Trophoblast cell (in vitro differentiated cells and primary cell): ENCODE results near the gene CTBP2. TPM values are rescaled to one million over a fixed set of nuclear protein-coding genes. Genes with fewer than 3 reads are reported as not detected.

Experiments used
- DNase-seq, 2 donors: peaks; one replicate each; pipeline ENCODE4 v3.0.0-alpha.2; 2016
- H2AFZ ChIP-seq: 2 replicates; pipeline ENCODE4 v1.6.1; 2013; ENCODE audit warnings: low read length, moderate library complexity, mild to moderate bottlenecking; ENCODE audit not compliant: insufficient read depth, poor library complexity
- H2AK5ac ChIP-seq: 2 replicates; pipeline ENCODE4 v1.6.1; 2013; ENCODE audit warnings: mild to moderate bottlenecking, low read length
- H2BK120ac ChIP-seq: 2 replicates; pipeline ENCODE4 v1.6.1; 2013; ENCODE audit warnings: low read length, mild to moderate bottlenecking, moderate library complexity; ENCODE audit not compliant: insufficient read depth, poor library complexity
- H2BK12ac ChIP-seq: 2 replicates; pipeline ENCODE4 v1.6.1; 2013; ENCODE audit warnings: mild to moderate bottlenecking, low read length, moderate library complexity
- H2BK5ac ChIP-seq: 2 replicates; pipeline ENCODE4 v1.6.1; 2013; ENCODE audit warnings: low read length, low read depth, moderate library complexity, mild to moderate bottlenecking; ENCODE audit not compliant: poor library complexity
- H3K14ac ChIP-seq: 2 replicates; pipeline ENCODE4 v1.6.1; 2013; ENCODE audit warnings: mild to moderate bottlenecking, low read length
- H3K18ac ChIP-seq: 2 replicates; pipeline ENCODE4 v1.6.1; 2013; ENCODE audit warnings: mild to moderate bottlenecking, low read length
- H3K23ac ChIP-seq: 2 replicates; pipeline ENCODE4 v1.6.1; 2013; ENCODE audit warnings: low read length
- H3K27ac ChIP-seq: 2 replicates; pipeline ENCODE4 v1.5.1; 2013; ENCODE audit warnings: low read depth, mild to moderate bottlenecking, inconsistent platforms, low read length, moderate library complexity
- H3K27me3 ChIP-seq: 2 replicates; pipeline ENCODE4 v1.6.1; 2013; ENCODE audit warnings: inconsistent platforms, mild to moderate bottlenecking, low read length, moderate library complexity; ENCODE audit not compliant: insufficient read depth
- H3K36me3 ChIP-seq, 2 experiments: 1 replicate in 1 of 2; 2 replicates in 1 of 2; pipeline ENCODE4 v1.6.1; 2013; ENCODE audit warnings: low read length in 2 of 2, mild to moderate bottlenecking in 2 of 2, moderate library complexity in 1 of 2; ENCODE audit not compliant: insufficient read depth in 2 of 2, control insufficient read depth in 1 of 2
- H3K4ac ChIP-seq: 2 replicates; pipeline ENCODE4 v1.6.1; 2013; ENCODE audit warnings: low read depth, mild to moderate bottlenecking, low read length, moderate library complexity
- H3K4me1 ChIP-seq, 2 experiments: 1 replicate in 1 of 2; 2 replicates in 1 of 2; pipeline ENCODE4 v1.6.1; 2013; ENCODE audit warnings: low read length in 2 of 2, mild to moderate bottlenecking in 2 of 2, moderate library complexity in 1 of 2; ENCODE audit not compliant: insufficient read depth in 2 of 2, control insufficient read depth in 1 of 2
- H3K4me2 ChIP-seq: 2 replicates; pipeline ENCODE4 v1.6.1; 2013; ENCODE audit warnings: inconsistent platforms, mild to moderate bottlenecking, low read length, moderate library complexity
- H3K4me3 ChIP-seq: 2 replicates; pipeline ENCODE4 v1.5.1; 2013; ENCODE audit warnings: mild to moderate bottlenecking, low read depth, low read length, inconsistent platforms
- H3K79me1 ChIP-seq: one replicate; pipeline ENCODE4 v1.6.1; 2013; ENCODE audit warnings: low read length
- H3K79me2 ChIP-seq: 2 replicates; pipeline ENCODE4 v1.6.1; 2013; ENCODE audit warnings: low read length, mild to moderate bottlenecking; ENCODE audit not compliant: control insufficient read depth, insufficient read depth, poor library complexity
- H3K9ac ChIP-seq: 2 replicates; pipeline ENCODE4 v1.6.1; 2013; ENCODE audit warnings: mild to moderate bottlenecking, low read length
- H3K9me3 ChIP-seq: 2 replicates; pipeline ENCODE4 v1.6.1; 2013; ENCODE audit warnings: low read depth, mild to moderate bottlenecking, control low read depth, inconsistent platforms, low read length; ENCODE audit not compliant: insufficient read depth
- H4K12ac ChIP-seq: 2 replicates; pipeline ENCODE4 v1.6.1; 2013; ENCODE audit warnings: low read depth, mild to moderate bottlenecking, low read length, moderate library complexity
- H4K8ac ChIP-seq: 2 replicates; pipeline ENCODE4 v1.6.1; 2013; ENCODE audit warnings: low read depth, mild to moderate bottlenecking, low read length, moderate library complexity
- H4K91ac ChIP-seq: one replicate; pipeline ENCODE4 v1.6.1; 2013; ENCODE audit warnings: low read depth, mild to moderate bottlenecking, low read length, moderate library complexity
- WGBS: extraction: QIAGEN DNeasy Blood & Tissue Kit; methylation state at CpG from one replicate; pipeline ENCODE4 v1.1.7; 2013; ENCODE audit warnings: missing lambda C conversion rate; ENCODE audit not compliant: insufficient read length, insufficient coverage; ENCODE audit errors: extremely low coverage; 5-methylcytosine and 5-hydroxymethylcytosine counted together
- polyA plus RNA-seq: library from polyadenylated mRNA; stranded (reverse); fragments of 200-250 nt; gene quantifications from 2 replicates; pipeline ENCODE4 v1.2.3, GENCODE V29; 2013

The CTBP2 gene
- polyA plus RNA-seq: 57.7 and 58.8 TPM in 2 replicates

DNA sequence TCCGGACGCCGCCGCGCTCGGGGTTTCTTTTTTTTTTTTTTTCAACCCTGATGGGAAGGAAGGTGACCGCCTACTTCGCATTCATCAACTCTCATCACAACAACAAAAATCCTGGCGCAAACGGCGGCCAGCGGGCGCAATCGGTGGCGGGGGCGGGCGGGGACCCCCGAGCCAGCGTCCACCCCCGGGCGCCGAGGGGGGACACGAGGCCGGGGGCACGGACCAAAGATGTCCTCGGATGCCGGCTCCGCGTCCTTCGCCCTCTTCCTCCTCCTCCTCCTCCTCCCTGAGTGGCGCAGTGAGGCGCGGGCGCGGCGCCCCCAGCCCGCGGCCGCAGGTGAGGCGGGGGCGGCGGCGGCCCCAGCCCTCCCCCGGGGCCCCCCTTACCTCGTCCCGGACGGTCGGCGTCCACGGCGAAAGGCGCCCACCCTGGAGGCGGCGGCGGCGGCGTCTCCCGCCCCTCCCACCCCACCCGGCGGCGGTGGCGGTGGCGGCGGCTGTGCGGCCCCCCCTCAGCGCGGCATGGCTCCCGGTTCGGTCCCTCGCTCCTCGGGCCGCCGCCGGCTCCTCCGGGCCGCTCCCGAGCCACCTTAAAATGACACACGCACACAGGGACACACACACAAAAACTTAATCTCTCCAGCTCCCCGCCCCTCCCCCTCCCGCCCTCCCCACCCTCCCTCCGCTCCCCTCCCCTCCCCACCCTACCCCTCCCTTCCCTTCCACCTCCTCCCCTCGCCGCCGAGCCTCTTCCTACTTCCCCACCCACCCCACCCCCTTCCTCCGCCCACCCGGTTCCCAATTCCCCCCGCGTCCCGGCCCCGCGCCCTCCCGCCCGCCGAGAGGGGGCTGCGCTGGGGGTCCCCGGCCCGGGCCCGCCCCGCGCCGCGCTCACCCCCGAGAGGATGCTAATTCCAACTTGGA lies at the start of gene CTBP2:
CTBP2 (minus strand) TSS at position 632 of the 924 bp plus-strand sequence.
- Histone ChIP-seq H3K27me3 (no peaks in the 10 kb centered on the region), H2BK5ac (peak within 1 kb of the TSS; percentile 83), H3K23ac (no peak within 1 kb of the TSS), H3K9me3 (no peaks in the 10 kb centered on the region), H3K79me2 (peaks cover 20% of the 10 kb centered on the region), H4K91ac (peak within 1 kb of the TSS; percentile 91), H3K4me1 (peaks cover 7 to 14% of the 10 kb centered on the region in 2 experiments), H2BK120ac (peak within 1 kb of the TSS; percentile 92), H3K79me1 (peaks cover 27% of the 10 kb centered on the region), H3K9ac (peak within 1 kb of the TSS; percentile 93), H2AFZ (peak within 1 kb of the TSS; percentile 83), H2AK5ac (peak within 1 kb of the TSS; percentile 35), H3K18ac (peak within 1 kb of the TSS; percentile 94), H3K4me3 (peak within 1 kb of the TSS; percentile 98), H4K12ac (peak within 1 kb of the TSS; percentile 80), H3K27ac (peak within 1 kb of the TSS; percentile 97), H2BK12ac (peak within 1 kb of the TSS; percentile 56), H3K14ac (peak within 1 kb of the TSS; percentile 93), H3K4me2 (peak within 1 kb of the TSS; percentile 99), H4K8ac (peak within 1 kb of the TSS; percentile 76), H3K36me3 (no peaks in the 10 kb centered on the region), H3K4ac (peak within 1 kb of the TSS; percentile 84)
- peak in 1 of 2 donors; percentile 54 for DNase-seq
- no CpG with 5 or more reads among the region's 103 CpGs for WGBS

DNA sequence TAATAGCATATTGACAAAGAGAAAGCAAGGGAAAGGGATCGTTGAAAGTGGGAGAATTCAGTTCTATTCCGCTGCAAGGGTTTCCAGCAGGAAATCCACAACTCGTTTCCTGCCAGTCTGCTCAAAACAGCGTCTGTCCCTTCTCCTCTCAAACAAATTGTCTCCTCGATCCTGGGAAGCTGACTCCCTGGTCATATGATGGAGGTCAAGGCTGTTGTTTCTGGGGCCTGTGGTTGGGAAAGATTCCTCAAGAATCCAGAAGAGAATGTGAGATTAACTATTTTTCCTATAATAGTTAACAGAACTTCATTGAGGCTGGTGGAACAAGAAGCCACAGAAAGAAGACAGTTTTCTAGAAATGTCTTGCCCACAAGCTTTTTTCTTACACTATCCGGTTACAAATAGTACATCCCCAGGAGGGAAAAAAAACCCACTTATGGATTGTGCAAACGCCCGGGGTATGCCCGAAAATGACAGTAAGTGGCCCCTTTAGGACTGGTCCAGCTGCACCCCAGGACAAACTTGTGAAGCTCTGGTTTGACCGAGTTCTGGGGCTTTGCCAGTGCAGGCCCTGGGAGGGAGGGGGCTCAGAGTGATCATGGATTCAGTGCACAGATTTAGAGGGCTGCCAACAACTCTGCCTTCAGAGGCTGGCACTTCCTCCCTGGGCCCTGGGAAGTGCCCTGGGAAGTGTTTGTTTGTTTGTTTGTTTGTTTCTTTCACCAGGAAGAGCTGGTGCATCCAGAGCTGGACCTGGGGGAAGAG lies 49.4 kb upstream of the CTBP2 start:
- Histone ChIP-seq H3K27ac (no peak overlapping the region), H2BK120ac (no peak overlapping the region), H3K4me1 (peaks cover 0 to 4% of the 10 kb centered on the region in 2 experiments), H3K4ac (no peak overlapping the region), H4K91ac (no peak overlapping the region), H3K23ac (no peak overlapping the region), H3K4me2 (no peak overlapping the region), H3K79me1 (no peaks in the 10 kb centered on the region), H3K36me3 (no peaks in the 10 kb centered on the region), H2AK5ac (no peak overlapping the region), H4K8ac (no peak overlapping the region), H3K9ac (no peak overlapping the region), H3K14ac (no peak overlapping the region), H2AFZ (no peak overlapping the region), H3K79me2 (no peaks in the 10 kb centered on the region), H3K9me3 (no peaks in the 10 kb centered on the region), H4K12ac (no peak overlapping the region), H2BK5ac (no peak overlapping the region), H2BK12ac (no peak overlapping the region), H3K27me3 (no peaks in the 10 kb centered on the region), H3K18ac (no peak overlapping the region), H3K4me3 (no peak overlapping the region)
- DNase-seq: no peak
- no CpG with 5 or more reads among the region's 10 CpGs for WGBS

DNA sequence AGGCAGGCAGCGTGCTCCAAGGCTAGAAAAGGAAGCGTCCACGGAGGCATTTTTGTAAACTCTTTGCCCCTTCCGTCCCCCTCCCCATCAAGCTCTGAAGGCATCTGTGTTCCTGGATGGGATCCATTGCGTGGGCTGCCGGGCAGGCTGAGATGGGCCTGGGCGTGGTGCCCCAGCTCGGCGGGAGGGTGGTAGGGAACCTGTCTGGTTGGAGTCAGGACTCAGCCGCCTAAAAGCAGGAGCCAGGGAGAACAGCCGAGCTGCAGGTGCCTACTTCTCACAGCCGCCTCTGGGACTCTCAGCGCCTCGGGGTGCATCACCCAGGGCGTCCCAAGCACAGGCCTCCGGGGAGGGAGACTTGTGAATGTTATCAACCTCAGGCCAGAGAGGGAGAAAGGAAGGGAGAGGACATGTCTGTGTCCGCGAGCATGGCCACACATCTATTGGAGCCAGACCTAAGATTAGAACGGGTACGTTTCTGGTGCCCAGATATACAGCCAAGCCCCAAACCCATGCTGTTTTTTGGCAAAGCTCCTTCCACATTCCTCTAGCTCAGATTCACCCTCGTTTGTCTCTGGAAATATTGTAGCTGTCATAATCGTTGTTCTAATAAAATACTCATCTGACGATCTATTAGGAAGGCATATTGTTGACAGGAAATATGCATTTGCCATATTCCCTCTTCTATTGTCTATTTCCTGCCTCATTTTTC lies 48.6 kb upstream of the CTBP2 start:
- no CpG with 5 or more reads among the region's 23 CpGs for WGBS
- Histone ChIP-seq H3K9ac (no peak overlapping the region), H3K18ac (no peak overlapping the region), H3K27me3 (no peaks in the 10 kb centered on the region), H3K79me1 (no peaks in the 10 kb centered on the region), H3K4ac (no peak overlapping the region), H2BK12ac (no peak overlapping the region), H3K4me1 (peaks cover 0 to 4% of the 10 kb centered on the region in 2 experiments), H2AK5ac (no peak overlapping the region), H3K14ac (no peak overlapping the region), H3K79me2 (no peaks in the 10 kb centered on the region), H4K91ac (no peak overlapping the region), H3K36me3 (no peaks in the 10 kb centered on the region), H3K4me2 (no peak overlapping the region), H2AFZ (no peak overlapping the region), H4K8ac (no peak overlapping the region), H2BK120ac (no peak overlapping the region), H3K4me3 (no peak overlapping the region), H3K9me3 (no peaks in the 10 kb centered on the region), H2BK5ac (no peak overlapping the region), H4K12ac (no peak overlapping the region), H3K27ac (no peak overlapping the region), H3K23ac (no peak overlapping the region)
- DNase-seq: peak; percentile 10 to 33

DNA sequence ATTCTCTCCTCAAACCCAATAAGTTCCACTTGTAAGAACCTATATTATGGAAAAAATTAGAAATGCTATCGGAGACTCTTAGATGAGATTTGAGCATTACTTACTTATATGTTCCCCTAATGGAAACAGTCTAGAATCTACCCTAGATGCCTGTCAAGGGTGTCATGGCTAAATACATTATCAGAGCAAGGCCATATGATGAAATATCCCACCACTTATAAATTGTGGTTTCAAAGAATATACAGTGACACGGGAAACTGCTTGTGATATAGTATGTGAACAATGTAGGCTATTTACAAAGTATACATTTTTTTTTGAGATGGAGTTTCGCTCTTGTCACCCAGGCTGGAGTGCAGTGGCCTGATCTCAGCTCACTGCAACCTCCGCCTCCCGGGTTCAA lies 46.3 kb upstream of the CTBP2 start:
- Histone ChIP-seq H2AK5ac (no peak overlapping the region), H4K12ac (no peak overlapping the region), H3K9ac (no peak overlapping the region), H3K9me3 (no peaks in the 10 kb centered on the region), H3K27me3 (no peaks in the 10 kb centered on the region), H3K4me3 (no peak overlapping the region), H3K4me2 (no peak overlapping the region), H3K36me3 (no peaks in the 10 kb centered on the region), H3K14ac (no peak overlapping the region), H3K27ac (no peak overlapping the region), H2BK120ac (no peak overlapping the region), H3K23ac (no peak overlapping the region), H3K18ac (no peak overlapping the region), H4K91ac (no peak overlapping the region), H3K79me1 (peaks cover 2% of the 10 kb centered on the region), H3K4me1 (peaks cover 9 to 11% of the 10 kb centered on the region in 2 experiments), H3K4ac (no peak overlapping the region), H2BK5ac (no peak overlapping the region), H2BK12ac (no peak overlapping the region), H2AFZ (no peak overlapping the region), H3K79me2 (no peaks in the 10 kb centered on the region), H4K8ac (no peak overlapping the region)
- peak in 1 of 2 donors; percentile 72 for DNase-seq
- no CpG with 5 or more reads among the region's 5 CpGs for WGBS
